OCI-LY7 (cell line): Measurements from ENCODE around the gene KCNQ4. TPM values are rescaled to one million over a fixed set of nuclear protein-coding genes. Genes with fewer than 3 reads are reported as not detected.

Experiments used
- BruUV-seq: library from RNA; stranded (reverse); fragments of 400-500 nt; replicated peaks from 2 replicates; lab custom pipeline; 2021; lab: Mats Ljungman, UMichigan
- CTCF ChIA-PET: fragments of 300-600 bp; sonication (Branson Sonifier 250); formaldehyde crosslinking; loops from one replicate; lab custom pipeline; 2022; ENCODE audit warnings: antibody characterized with exemption; ENCODE audit not compliant: unreplicated experiment; lab: Charles Lee
- POLR2A ChIA-PET: fragments of 300-600 bp; sonication (Branson Sonifier 250); formaldehyde crosslinking; loops from one replicate; lab custom pipeline; 2022; ENCODE audit warnings: antibody characterized with exemption; lab: Charles Lee
- DNase-seq: peaks from one replicate; pipeline ENCODE4 v3.0.0-alpha.2; 2015; ENCODE audit warnings: low spot score
- H2AFZ ChIP-seq: fragments of 200-600 bp; sonication (generic), shearing (Covaris generic); 2 replicates; pipeline ENCODE4 v1.6.1; 2014; ENCODE audit warnings: mild to moderate bottlenecking, antibody characterized with exemption, low read length, moderate library complexity
- H3K27ac ChIP-seq: fragments of 200-600 bp; sonication (generic); 2 replicates; pipeline ENCODE4 v1.5.1; 2014; ENCODE audit warnings: mixed run types, low read depth, mild to moderate bottlenecking, moderate library complexity, low read length, inconsistent platforms; ENCODE audit not compliant: poor library complexity, severe bottlenecking
- H3K36me3 ChIP-seq: fragments of 200-600 bp; sonication (generic); 2 replicates; pipeline ENCODE4 v1.6.1; 2014; ENCODE audit warnings: mild to moderate bottlenecking, antibody characterized with exemption, low read length, moderate library complexity, mixed read lengths; ENCODE audit not compliant: insufficient read depth
- H3K4me1 ChIP-seq: fragments of 200-600 bp; sonication (generic); 2 replicates; pipeline ENCODE4 v1.5.1; 2014; ENCODE audit warnings: mild to moderate bottlenecking, low read length; ENCODE audit not compliant: insufficient read depth, poor library complexity, severe bottlenecking
- H3K4me2 ChIP-seq: fragments of 200-600 bp; sonication (generic); 2 replicates; pipeline ENCODE4 v1.6.1; 2014; ENCODE audit warnings: mild to moderate bottlenecking, low read length
- H3K4me3 ChIP-seq: fragments of 200-600 bp; sonication (generic); 2 replicates; pipeline ENCODE4 v1.5.1; 2014; ENCODE audit warnings: mild to moderate bottlenecking, low read depth, low read length; ENCODE audit not compliant: poor library complexity, severe bottlenecking
- H3K79me2 ChIP-seq: fragments of 200-600 bp; sonication (generic); 2 replicates; pipeline ENCODE4 v1.6.1; 2016; ENCODE audit warnings: low read depth, mild to moderate bottlenecking, low read length, moderate library complexity, mixed read lengths; ENCODE audit not compliant: insufficient read depth
- H3K9me2 ChIP-seq: fragments of 200-600 bp; sonication (generic); 2 replicates; pipeline ENCODE4 v1.6.1; 2016; ENCODE audit warnings: mild to moderate bottlenecking, low read length, mixed read lengths; ENCODE audit not compliant: insufficient read depth
- H3K9me3 ChIP-seq: fragments of 200-600 bp; sonication (generic); 2 replicates; pipeline ENCODE4 v1.6.1; 2014; ENCODE audit warnings: mild to moderate bottlenecking, mixed run types, low read length, mixed read lengths
- H4K20me1 ChIP-seq: fragments of 200-600 bp; sonication (generic); 2 replicates; pipeline ENCODE4 v1.6.1; 2014; ENCODE audit warnings: mild to moderate bottlenecking, antibody characterized with exemption, low read length, moderate library complexity, mixed read lengths; ENCODE audit not compliant: insufficient read depth
- CTCF ChIP-seq: fragments of 200-600 bp; sonication (generic); conservative IDR thresholded peaks from 2 replicates; pipeline ENCODE4 v1.5.1; 2014; ENCODE audit warnings: mild to moderate bottlenecking, antibody characterized with exemption, low read length, moderate library complexity, mixed read lengths
- EZH2phosphoT487 ChIP-seq: fragments of 200-600 bp; sonication (generic); IDR thresholded peaks from 2 replicates; pipeline ENCODE4 v1.6.1; 2018; ENCODE audit warnings: low read depth, borderline replicate concordance, mild to moderate bottlenecking, mixed run types, antibody characterized with exemption, low read length, moderate library complexity, mixed read lengths
- intact Hi-C: fragments of 100-400 bp; cut with micrococcal nuclease; formaldehyde crosslinking; loops from one replicate; pipeline ENCODE4 v1.10.0; 2022; ENCODE audit not compliant: unreplicated experiment
- total RNA-seq, 2 experiments: library from RNA; depleted of rRNA in 1 of 2; stranded (reverse); fragments of >200 nt in 1 of 2; shearing (Covaris generic) in 1 of 2; gene quantifications; 2 replicates each; pipeline ENCODE4 v1.2.3, GENCODE V29; 2014 to 2022

The KCNQ4 gene
- total RNA-seq, 2 experiments from 2014 or later, result 0.16 to 0.49 TPM

GRCh38 chr1:40745176-40745575 is 38.4 kb upstream of the KCNQ4 start:
- no peak overlapping the region for H3K27ac ChIP-seq
- H3K79me2 ChIP-seq, result no peaks in the 10 kb centered on the region; the same call in 1 of the 2 replicates
- no peak overlapping the region for H3K4me2 ChIP-seq
- H4K20me1 ChIP-seq, result no peaks in the 10 kb centered on the region
- TF ChIP-seq CTCF (no peak), EZH2phosphoT487 (no peak)
- H3K9me3 ChIP-seq, result no peaks in the 10 kb centered on the region
- no peak for DNase-seq
- POLR2A ChIA-PET, result interaction anchor here (0.6 kb wide), 1 partner anchor 26 kb away, joined by 3 read pairs; no protein-coding TSS in a partner anchor
- CTCF ChIA-PET, result no interaction called here
- H3K36me3 ChIP-seq, result peaks cover 98% of the 10 kb centered on the region
- peaks cover 13% of the 10 kb centered on the region for H3K4me1 ChIP-seq
- no peak overlapping the region for H3K4me3 ChIP-seq
- BruUV-seq, result no TSS peak
- no peaks in the 10 kb centered on the region for H3K9me2 ChIP-seq
- H2AFZ ChIP-seq, result no peak overlapping the region
- intact Hi-C loops, result no loop called here

- Histone ChIP-seq H2AFZ (no peak overlapping the region), H3K4me1 (peaks cover 6% of the 10 kb centered on the region), H3K79me2 (no peaks in the 10 kb centered on the region; the same call in 1 of the 2 replicates), H4K20me1 (no peaks in the 10 kb centered on the region), H3K9me3 (no peaks in the 10 kb centered on the region), H3K27ac (no peak overlapping the region), H3K9me2 (no peaks in the 10 kb centered on the region), H3K36me3 (peaks cover 98% of the 10 kb centered on the region), H3K4me2 (no peak overlapping the region), H3K4me3 (no peak overlapping the region)
- DNase-seq, result no peak
- intact Hi-C loops, result no loop called here
- POLR2A ChIA-PET, result interaction anchor here (0.5 to 1.2 kb wide), 4 partner anchors 8 to 211 kb away, joined by 3 to 4 read pairs (median 4); no protein-coding TSS in a partner anchor
- no TSS peak for BruUV-seq
- CTCF ChIA-PET, result interaction anchor here (0.8 kb wide), 1 partner anchor 13 kb away, joined by 4 read pairs; no protein-coding TSS in a partner anchor
- TF ChIP-seq CTCF, result no peak
- TF ChIP-seq EZH2phosphoT487, result no peak
Measured at GRCh38 chr1:40746344-40747090, 37.1 kb upstream of the KCNQ4 start.
